Thoracic aorta (tissue), 2 donors: Measurements from ENCODE around the gene TSPAN14. TPM values are rescaled to one million over a fixed set of nuclear protein-coding genes. Genes with fewer than 3 reads are reported as not detected.

Source experiments
- ATAC-seq: fragments of 150-250 bp; one replicate; pipeline ENCODE4 v1.8.0; 2017; ENCODE audit warnings: low read depth; ENCODE audit not compliant: insufficient number of reproducible peaks, low FRiP score
- DNase-seq: peaks from one replicate; pipeline ENCODE4 v3.0.0-alpha.2; 2020; ENCODE audit warnings: low spot score
- H3K27ac ChIP-seq, 2 donors: fragments of 200-600 bp; sonication (generic); 1 replicate in 1 of 2; 2 replicates in 1 of 2; pipeline ENCODE4 v1.5.1; 2016; ENCODE audit warnings: mild to moderate bottlenecking in 2 of 2, moderate library complexity in 2 of 2
- H3K27me3 ChIP-seq: fragments of 200-600 bp; sonication (generic); replicated peaks from 2 replicates; pipeline ENCODE4 v1.6.0; 2016; ENCODE audit warnings: mild to moderate bottlenecking; ENCODE audit not compliant: insufficient read depth
- H3K36me3 ChIP-seq: fragments of 200-600 bp; sonication (generic); one replicate; pipeline ENCODE4 v1.5.1; 2016
- H3K4me1 ChIP-seq, 2 donors: fragments of 200-600 bp; sonication (generic); 1 replicate in 1 of 2; 2 replicates in 1 of 2; pipeline versions ENCODE4 v1.5.1 to v1.6.0; 2016; ENCODE audit warnings: low read depth in 2 of 2, mild to moderate bottlenecking in 1 of 2; ENCODE audit not compliant: control insufficient read depth in 1 of 2
- H3K4me3 ChIP-seq: fragments of 200-600 bp; sonication (generic); 2 replicates; pipeline ENCODE4 v1.5.1; 2016; ENCODE audit warnings: mild to moderate bottlenecking
- H3K9me3 ChIP-seq: fragments of 200-600 bp; sonication (generic); 2 replicates; pipeline ENCODE4 v1.5.1; 2016
- total RNA-seq, 2 donors: library from RNA; depleted of rRNA; stranded (reverse); fragments of >200 nt; gene quantifications; one replicate each; pipeline versions ENCODE4 v1.1.0 to v1.2.3, GENCODE V29; 2016
- TF ChIP-seq, protein P1 (sequence below): fragments of 200-600 bp; sonication (generic); IDR thresholded peaks from one replicate; pipeline ENCODE4 v1.5.1; 2019; ENCODE audit warnings: antibody characterized with exemption

The TSPAN14 gene
- total RNA-seq, 2 donors from 2014 or later: 38.2 to 40.1 TPM

DNA sequence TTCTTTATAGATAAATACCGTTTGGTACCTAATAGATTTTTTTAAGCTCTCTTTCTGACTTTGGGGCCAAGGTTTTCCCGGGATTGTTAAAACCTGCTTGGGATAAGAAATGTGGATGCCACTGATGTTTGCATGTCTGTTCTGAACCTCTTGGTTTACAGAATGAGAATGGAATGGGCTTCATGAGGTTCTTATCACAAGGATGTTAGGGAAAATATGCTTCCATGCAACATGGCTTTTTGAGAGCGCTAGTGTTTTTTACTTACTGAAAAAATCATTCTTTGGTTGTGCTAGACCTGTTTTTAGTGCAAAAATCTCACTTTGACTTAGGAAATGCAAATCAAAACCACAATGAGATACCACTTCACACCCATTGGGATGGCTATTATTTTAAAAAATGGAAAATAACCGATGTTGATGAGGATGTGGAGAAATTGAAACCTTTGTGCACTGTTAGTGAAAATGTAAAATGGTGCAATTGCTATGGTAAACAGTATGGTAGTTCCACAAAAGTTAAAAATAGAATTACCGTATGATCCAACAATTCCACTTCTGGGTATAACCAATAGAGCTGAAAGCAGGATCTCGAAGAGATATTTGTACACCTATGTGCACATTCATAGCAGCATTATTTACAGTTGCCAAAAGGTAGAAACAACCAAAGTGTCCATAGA, 38.9 kb downstream of the TSPAN14 start:
- no peak overlapping the region for H3K4me3 ChIP-seq
- TF ChIP-seq, protein P1, sequence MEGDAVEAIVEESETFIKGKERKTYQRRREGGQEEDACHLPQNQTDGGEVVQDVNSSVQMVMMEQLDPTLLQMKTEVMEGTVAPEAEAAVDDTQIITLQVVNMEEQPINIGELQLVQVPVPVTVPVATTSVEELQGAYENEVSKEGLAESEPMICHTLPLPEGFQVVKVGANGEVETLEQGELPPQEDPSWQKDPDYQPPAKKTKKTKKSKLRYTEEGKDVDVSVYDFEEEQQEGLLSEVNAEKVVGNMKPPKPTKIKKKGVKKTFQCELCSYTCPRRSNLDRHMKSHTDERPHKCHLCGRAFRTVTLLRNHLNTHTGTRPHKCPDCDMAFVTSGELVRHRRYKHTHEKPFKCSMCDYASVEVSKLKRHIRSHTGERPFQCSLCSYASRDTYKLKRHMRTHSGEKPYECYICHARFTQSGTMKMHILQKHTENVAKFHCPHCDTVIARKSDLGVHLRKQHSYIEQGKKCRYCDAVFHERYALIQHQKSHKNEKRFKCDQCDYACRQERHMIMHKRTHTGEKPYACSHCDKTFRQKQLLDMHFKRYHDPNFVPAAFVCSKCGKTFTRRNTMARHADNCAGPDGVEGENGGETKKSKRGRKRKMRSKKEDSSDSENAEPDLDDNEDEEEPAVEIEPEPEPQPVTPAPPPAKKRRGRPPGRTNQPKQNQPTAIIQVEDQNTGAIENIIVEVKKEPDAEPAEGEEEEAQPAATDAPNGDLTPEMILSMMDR: no peak
- peaks cover 24 to 46% of the 10 kb centered on the region in 2 donors for H3K4me1 ChIP-seq
- DNase-seq (no peak), ATAC-seq (no peak)
- H3K36me3 ChIP-seq: no peaks in the 10 kb centered on the region
- H3K27ac ChIP-seq: no peak overlapping the region
- no peaks in the 10 kb centered on the region for H3K9me3 ChIP-seq
- H3K27me3 ChIP-seq: no peaks in the 10 kb centered on the region

DNA sequence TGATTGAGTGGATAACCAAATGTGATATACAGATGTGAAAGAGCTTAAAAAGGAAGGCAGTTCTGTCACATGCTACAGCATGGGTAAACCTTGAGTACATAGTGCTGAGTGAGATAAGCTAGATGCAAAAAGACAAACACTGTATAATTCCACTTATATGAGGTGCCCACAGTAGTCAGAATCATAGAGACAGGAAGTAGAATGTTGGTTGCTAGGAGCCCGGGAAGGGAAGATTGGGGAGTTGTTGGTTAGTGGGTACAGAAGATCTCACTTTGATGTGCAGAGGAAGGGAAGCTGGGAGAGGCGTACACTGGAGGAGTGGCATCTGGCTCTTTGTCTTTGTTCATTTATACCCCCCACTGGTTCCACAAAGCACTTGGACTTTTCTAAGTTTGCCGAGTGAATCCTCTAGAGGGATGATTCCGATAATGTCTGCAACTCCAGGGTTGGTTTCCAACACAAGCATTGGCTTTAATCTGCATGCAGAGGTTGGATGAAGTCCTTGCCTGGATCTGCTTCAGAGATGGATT, 39.5 kb downstream of the TSPAN14 start:
- H3K4me3 ChIP-seq: no peak overlapping the region
- H3K4me1 ChIP-seq: peaks cover 25 to 46% of the 10 kb centered on the region in 2 donors
- no peaks in the 10 kb centered on the region for H3K36me3 ChIP-seq
- peak overlapping the region in 1 of 2 donors; percentile 14 for H3K27ac ChIP-seq
- TF ChIP-seq, protein P1: no peak
- no peak for DNase-seq
- H3K9me3 ChIP-seq: no peaks in the 10 kb centered on the region
- no peaks in the 10 kb centered on the region for H3K27me3 ChIP-seq
- ATAC-seq: peak; percentile 37

DNA sequence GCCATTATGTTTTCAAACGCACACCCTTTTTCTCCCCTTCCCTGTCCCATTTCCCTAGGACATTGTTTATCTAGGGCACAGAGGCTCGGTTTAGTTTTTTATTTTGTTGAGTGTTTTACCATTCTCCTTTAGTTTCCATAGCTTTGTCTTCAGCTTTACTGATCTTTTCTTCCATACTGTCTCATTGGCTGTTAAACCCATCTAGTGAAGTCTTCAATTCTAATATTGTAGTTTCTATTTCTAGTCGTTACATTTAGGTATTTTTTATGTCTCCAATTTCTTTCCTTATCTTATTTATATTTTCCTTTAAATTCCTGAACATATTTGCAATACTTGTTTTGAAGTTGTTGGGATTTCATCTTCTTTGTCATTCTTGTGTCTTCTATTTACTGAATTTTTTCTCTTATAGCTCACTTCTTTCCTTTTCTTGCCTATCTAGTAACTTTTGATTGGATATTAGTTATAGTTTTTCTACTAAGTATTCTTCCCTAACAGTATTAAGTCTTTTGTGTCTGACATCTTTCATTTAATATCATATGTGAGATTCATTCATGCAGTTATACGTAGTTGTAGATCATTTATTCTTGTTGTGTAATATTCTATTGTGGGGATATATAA, 42.6 kb downstream of the TSPAN14 start:
- DNase-seq (no peak), ATAC-seq (no peak)
- Histone ChIP-seq H3K27ac (no peak overlapping the region), H3K4me1 (peaks cover 42 to 70% of the 10 kb centered on the region in 2 donors), H3K9me3 (no peaks in the 10 kb centered on the region), H3K4me3 (no peak overlapping the region), H3K36me3 (no peaks in the 10 kb centered on the region), H3K27me3 (no peaks in the 10 kb centered on the region)
- TF ChIP-seq, protein P1: no peak

DNA sequence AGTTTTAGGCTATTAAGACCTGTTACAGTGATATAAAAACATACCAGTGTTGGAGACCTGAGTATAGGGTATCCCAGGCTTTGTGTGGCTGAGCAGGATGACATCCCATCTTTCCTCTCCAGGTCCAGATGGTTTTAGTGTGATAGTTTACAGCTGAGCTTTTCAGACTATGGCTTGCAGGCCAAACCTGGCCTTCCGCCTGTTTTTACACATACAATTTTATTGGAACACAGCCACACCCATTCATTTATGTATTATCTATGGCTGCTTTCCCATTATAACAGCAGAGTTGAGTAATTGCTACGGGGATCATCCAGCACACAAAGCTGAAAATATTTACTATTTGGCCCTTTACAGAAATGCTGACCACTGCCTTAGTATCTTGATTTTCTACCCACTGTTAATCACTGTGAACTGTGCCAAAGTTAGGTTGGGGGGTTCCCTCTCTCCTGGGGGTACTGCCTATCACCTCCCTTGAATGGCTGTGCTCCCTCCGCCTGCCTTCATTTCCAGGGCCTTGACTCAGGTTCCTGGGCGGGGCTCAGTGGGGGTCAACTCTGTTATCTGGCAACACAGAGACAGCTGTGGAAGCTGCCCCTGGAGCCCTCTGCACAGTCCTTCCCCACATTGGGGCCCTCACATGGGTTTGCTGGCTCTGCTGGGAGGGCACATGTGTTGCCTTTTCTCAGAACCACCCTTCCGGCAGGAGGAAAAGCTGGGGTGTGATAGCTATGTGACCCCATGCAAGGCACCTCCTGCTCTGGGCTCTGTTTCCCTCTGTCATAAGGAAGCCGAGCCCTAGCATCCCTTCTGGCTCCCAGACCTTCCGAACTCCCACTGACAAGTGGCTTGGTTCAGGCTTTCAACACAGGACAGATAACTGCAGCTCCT, 43.3 kb downstream of the TSPAN14 start:
- Histone ChIP-seq H3K4me3 (no peak overlapping the region), H3K4me1 (peaks cover 47 to 71% of the 10 kb centered on the region in 2 donors), H3K36me3 (no peaks in the 10 kb centered on the region), H3K27me3 (no peaks in the 10 kb centered on the region), H3K9me3 (no peaks in the 10 kb centered on the region), H3K27ac (peak overlapping the region in 1 of 2 donors; percentile 50)
- ATAC-seq (no peak), DNase-seq (no peak)
- TF ChIP-seq, protein P1: no peak
